ENCODE data around the gene GRIK4.

Gene GRIK4

DNA sequence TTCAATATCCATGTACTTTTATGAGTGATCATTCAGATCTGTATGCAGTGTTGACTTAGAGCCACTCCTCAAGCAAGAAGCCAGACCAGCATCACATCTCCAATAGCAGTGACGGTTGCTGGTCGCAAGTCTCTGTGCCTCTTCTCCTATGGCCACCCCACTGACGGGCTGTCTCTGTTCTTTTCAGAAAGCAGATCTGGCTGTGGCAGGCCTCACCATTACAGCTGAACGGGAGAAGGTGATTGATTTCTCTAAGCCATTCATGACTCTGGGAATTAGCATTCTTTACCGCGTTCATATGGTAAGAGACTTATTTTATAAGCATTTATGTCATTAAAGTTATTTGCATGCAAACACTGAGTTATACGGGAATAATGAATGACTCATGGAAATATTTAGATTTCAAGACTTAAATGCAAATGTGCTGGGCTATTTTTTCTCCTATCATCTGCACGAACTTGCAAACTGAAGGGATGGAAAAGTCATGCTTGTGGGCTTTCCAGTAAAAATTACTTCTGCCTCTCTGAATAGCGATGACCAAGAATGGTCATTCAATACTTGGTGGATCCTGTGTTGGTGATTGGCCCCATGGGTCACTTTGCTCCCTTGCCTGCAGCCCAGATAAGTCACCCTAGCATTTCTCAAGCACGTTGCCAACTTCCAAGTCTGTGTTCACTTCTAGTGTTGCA, 428.8 kb downstream of the GRIK4 start:
- Histone ChIP-seq H3K27me3 (ENCODE audit: control insufficient read depth, insufficient read depth, low read length) (peaks cover 3% of the 10 kb centered on the region), H3K9ac (ENCODE audit: low read length) (no peak overlapping the region), H3K36me3 (ENCODE audit: control insufficient read depth, insufficient read depth, low read length) (no peaks in the 10 kb centered on the region), H3K4me3 (ENCODE audit: low read length) (no peak overlapping the region), H3K9me3 (ENCODE audit: control insufficient read depth, low read length) (no peaks in the 10 kb centered on the region), H3K4me1 (ENCODE audit: control insufficient read depth, insufficient read depth, low read length) (no peaks in the 10 kb centered on the region)

DNA sequence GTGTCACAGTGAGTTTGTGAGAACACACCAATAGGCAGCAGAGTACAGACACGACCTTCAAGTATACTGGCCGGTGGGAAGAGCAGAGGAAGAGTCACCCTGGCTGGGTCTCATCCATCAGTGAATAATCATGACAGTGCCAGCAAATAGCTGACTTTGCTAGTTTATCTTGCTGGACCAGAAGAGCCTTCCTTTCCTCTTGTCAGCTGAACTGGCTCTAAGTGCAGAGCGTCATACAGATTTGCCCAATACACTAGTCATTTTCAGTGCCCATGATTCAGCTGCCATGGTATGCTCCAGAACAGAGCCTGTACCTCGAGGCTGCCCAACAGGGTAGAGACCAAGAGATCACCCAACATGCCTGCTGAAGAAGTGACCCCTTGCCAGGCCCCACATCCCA, 429.5 kb downstream of the GRIK4 start:
- Histone ChIP-seq H3K9me3 (ENCODE audit: control insufficient read depth, low read length) (no peaks in the 10 kb centered on the region), H3K4me1 (ENCODE audit: control insufficient read depth, insufficient read depth, low read length) (no peaks in the 10 kb centered on the region), H3K27me3 (ENCODE audit: control insufficient read depth, insufficient read depth, low read length) (peaks cover 3% of the 10 kb centered on the region), H3K36me3 (ENCODE audit: control insufficient read depth, insufficient read depth, low read length) (no peaks in the 10 kb centered on the region), H3K4me3 (ENCODE audit: low read length) (no peak overlapping the region), H3K9ac (ENCODE audit: low read length) (no peak overlapping the region)

- H3K27me3 ChIP-seq (ENCODE audit: control insufficient read depth, insufficient read depth, low read length) = peaks cover 3% of the 10 kb centered on the region
Measured at GRCh38 chr11:120942701-120943100, 431.2 kb downstream of the GRIK4 start.

GRCh38 chr11:120945042-120945441, 433.5 kb downstream of the GRIK4 start:
- Histone ChIP-seq H3K4me1 (ENCODE audit: control insufficient read depth, insufficient read depth, low read length) (no peaks in the 10 kb centered on the region), H3K36me3 (ENCODE audit: control insufficient read depth, insufficient read depth, low read length) (no peaks in the 10 kb centered on the region), H3K27me3 (ENCODE audit: control insufficient read depth, insufficient read depth, low read length) (peaks cover 7% of the 10 kb centered on the region), H3K4me3 (ENCODE audit: low read length) (no peak overlapping the region), H3K9me3 (ENCODE audit: control insufficient read depth, low read length) (no peaks in the 10 kb centered on the region), H3K9ac (ENCODE audit: low read length) (no peak overlapping the region)

More at GRCh38 chr11:120942701-120943100, 431.2 kb downstream of the GRIK4 start:
- H3K9me3 ChIP-seq (ENCODE audit: control insufficient read depth, low read length) = no peaks in the 10 kb centered on the region
- H3K4me3 ChIP-seq (ENCODE audit: low read length) = no peak overlapping the region
- H3K4me1 ChIP-seq (ENCODE audit: control insufficient read depth, insufficient read depth, low read length) = no peaks in the 10 kb centered on the region
- H3K9ac ChIP-seq (ENCODE audit: low read length) = no peak overlapping the region
- H3K36me3 ChIP-seq (ENCODE audit: control insufficient read depth, insufficient read depth, low read length) = no peaks in the 10 kb centered on the region

DNA sequence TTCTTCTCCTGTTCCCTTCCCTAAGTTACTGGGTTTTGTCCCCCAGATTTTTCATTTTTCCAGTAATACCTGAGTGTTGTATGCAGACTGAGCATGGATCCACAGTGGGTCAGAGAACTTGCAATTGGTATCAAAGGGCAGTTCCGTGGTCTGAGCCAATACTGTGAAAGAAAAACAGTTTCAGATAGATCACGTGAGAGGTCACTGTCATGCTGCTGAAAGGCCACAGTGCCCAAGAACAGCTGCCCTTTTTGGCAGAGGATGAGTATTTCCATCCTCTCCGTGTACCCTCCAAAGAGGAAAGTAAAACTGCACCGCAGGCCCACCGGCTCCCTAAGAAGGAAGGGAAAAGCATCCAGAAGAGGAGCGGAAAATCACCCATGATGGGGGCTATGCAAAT, 439.3 kb downstream of the GRIK4 start:
- Histone ChIP-seq H3K4me1 (ENCODE audit: control insufficient read depth, insufficient read depth, low read length) (no peaks in the 10 kb centered on the region), H3K4me3 (ENCODE audit: low read length) (no peak overlapping the region), H3K27me3 (ENCODE audit: control insufficient read depth, insufficient read depth, low read length) (peaks cover 15% of the 10 kb centered on the region), H3K9me3 (ENCODE audit: control insufficient read depth, low read length) (no peaks in the 10 kb centered on the region), H3K9ac (ENCODE audit: low read length) (no peak overlapping the region), H3K36me3 (ENCODE audit: control insufficient read depth, insufficient read depth, low read length) (no peaks in the 10 kb centered on the region)

DNA sequence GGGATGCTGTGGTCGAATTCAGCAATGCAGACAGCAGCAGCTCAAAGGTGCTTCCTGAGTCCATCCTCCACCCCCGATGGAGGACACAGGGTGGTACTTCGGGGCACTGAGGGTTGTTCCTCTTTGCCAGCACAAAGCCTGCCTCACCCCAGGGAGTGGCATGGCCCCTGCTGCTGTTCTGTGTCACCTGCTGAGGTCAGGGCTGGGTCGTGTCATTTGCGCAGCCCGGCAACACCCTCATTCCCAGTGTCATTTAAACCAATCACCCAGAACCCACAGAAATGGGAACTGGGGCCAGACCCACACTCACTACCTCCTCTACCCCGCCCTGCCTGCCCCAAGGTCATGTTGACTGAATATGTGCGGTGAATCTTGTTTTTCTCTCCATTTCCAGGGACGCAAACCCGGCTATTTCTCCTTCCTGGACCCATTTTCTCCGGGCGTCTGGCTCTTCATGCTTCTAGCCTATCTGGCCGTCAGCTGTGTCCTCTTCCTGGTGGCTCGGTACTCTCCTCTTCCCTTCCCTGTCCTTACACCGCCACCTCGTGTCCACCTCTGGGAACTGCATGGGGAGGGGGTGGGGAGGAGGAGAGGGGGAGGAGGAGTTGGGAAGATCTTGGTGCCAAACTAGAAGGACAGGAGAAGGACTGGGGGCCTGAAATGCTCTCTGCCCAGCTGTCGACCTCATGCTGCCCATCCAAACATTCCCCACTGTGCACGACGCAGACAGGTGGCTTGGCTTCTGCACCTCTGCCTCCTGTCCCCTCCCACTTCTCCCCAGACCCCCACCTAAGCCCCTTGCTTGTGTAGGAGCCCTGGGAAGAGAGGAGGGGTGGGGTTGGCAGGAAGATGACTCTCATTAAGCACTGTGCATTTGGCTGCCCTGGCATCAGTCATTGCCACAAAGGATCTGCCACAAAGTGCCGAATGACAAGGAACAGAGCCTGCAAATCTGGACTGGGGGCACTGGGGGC, 441.2 kb downstream of the GRIK4 start:
- no peak overlapping the region for H3K9ac ChIP-seq (ENCODE audit: low read length)
- H3K4me3 ChIP-seq (ENCODE audit: low read length) = no peak overlapping the region
- H3K4me1 ChIP-seq (ENCODE audit: control insufficient read depth, insufficient read depth, low read length) = no peaks in the 10 kb centered on the region

GRCh38 chr11:120954381-120954780, 442.8 kb downstream of the GRIK4 start:
- Histone ChIP-seq H3K9ac (ENCODE audit: low read length) (no peak overlapping the region), H3K4me1 (ENCODE audit: control insufficient read depth, insufficient read depth, low read length) (no peaks in the 10 kb centered on the region), H3K36me3 (ENCODE audit: control insufficient read depth, insufficient read depth, low read length) (no peaks in the 10 kb centered on the region), H3K27me3 (ENCODE audit: control insufficient read depth, insufficient read depth, low read length) (peaks cover 11% of the 10 kb centered on the region), H3K4me3 (ENCODE audit: low read length) (no peak overlapping the region), H3K9me3 (ENCODE audit: control insufficient read depth, low read length) (no peaks in the 10 kb centered on the region)

More for the DNA sequence above, 441.2 kb downstream of the GRIK4 start:
- H3K9me3 ChIP-seq (ENCODE audit: control insufficient read depth, low read length) = no peaks in the 10 kb centered on the region
- H3K36me3 ChIP-seq (ENCODE audit: control insufficient read depth, insufficient read depth, low read length) = no peaks in the 10 kb centered on the region
- H3K27me3 ChIP-seq (ENCODE audit: control insufficient read depth, insufficient read depth, low read length) = peaks cover 15% of the 10 kb centered on the region

DNA sequence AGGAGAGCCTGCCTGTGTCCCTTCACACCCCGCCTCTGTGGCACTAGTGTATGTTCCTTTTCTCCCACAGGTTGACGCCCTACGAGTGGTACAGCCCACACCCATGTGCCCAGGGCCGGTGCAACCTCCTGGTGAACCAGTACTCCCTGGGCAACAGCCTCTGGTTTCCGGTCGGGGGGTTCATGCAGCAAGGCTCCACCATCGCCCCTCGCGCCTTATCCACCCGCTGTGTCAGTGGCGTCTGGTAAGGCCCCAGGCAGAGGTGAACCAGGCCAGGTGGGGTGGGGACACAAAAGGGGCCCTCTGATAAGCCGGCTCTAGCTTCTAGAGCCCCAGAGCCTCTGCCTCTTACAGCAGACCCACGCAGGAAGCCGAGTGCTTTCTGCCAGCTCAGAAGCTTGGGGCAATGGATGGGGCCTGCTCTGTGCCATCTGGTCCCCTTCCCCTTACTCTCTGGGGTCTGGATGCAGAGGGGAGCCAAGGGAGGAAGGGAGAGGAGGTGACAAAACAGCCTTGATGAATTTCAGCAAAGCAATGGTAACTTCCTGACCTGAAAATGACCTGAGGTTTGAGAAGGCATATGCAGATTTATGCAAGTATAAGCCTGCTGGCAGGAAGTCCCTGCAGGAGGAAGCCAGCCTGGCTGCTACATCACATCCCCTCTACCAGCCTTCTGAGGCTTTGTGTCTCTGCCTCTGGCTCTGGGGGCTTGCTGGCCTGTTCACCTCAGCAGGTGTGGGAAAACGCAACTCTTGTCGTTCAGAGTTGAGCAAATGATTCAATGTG, 445.4 kb downstream of the GRIK4 start:
- H3K9ac ChIP-seq (ENCODE audit: low read length) = no peak overlapping the region
- H3K27me3 ChIP-seq (ENCODE audit: control insufficient read depth, insufficient read depth, low read length) = peaks cover 3% of the 10 kb centered on the region
- no peaks in the 10 kb centered on the region for H3K36me3 ChIP-seq (ENCODE audit: control insufficient read depth, insufficient read depth, low read length)
- H3K9me3 ChIP-seq (ENCODE audit: control insufficient read depth, low read length) = no peaks in the 10 kb centered on the region
- no peaks in the 10 kb centered on the region for H3K4me1 ChIP-seq (ENCODE audit: control insufficient read depth, insufficient read depth, low read length)
- H3K4me3 ChIP-seq (ENCODE audit: low read length) = no peak overlapping the region

GRCh38 chr11:120958185-120958584, 446.6 kb downstream of the GRIK4 start:
- Histone ChIP-seq H3K27me3 (ENCODE audit: control insufficient read depth, insufficient read depth, low read length) (peaks cover 3% of the 10 kb centered on the region), H3K4me3 (ENCODE audit: low read length) (no peak overlapping the region), H3K9ac (ENCODE audit: low read length) (no peak overlapping the region), H3K4me1 (ENCODE audit: control insufficient read depth, insufficient read depth, low read length) (no peaks in the 10 kb centered on the region), H3K9me3 (ENCODE audit: control insufficient read depth, low read length) (no peaks in the 10 kb centered on the region), H3K36me3 (ENCODE audit: control insufficient read depth, insufficient read depth, low read length) (no peaks in the 10 kb centered on the region)

DNA sequence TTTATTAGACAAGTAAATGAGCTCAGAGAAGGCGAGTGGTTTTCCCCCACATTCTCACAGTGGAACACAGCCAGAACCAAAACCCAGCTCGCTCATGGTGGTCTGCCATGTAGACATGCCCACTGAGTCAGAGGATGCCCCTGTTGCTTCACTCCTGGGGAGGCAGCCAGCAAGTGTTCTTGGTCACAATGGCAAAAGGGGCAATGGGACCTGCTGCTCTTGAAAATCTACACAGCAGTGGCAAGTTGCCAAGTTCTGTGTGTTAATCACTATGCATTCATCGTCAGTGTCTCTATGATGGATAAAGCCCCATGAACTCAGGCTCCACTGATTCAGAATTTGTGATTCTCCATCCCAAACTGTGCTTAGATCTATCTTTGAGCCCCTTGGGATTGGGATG, 447.6 kb downstream of the GRIK4 start:
- Histone ChIP-seq H3K36me3 (ENCODE audit: control insufficient read depth, insufficient read depth, low read length) (no peaks in the 10 kb centered on the region), H3K27me3 (ENCODE audit: control insufficient read depth, insufficient read depth, low read length) (peaks cover 3% of the 10 kb centered on the region), H3K9ac (ENCODE audit: low read length) (no peak overlapping the region)

GRCh38 chr11:120964857-120965256, 453.3 kb downstream of the GRIK4 start:
- Histone ChIP-seq H3K4me3 (ENCODE audit: low read length) (no peak overlapping the region), H3K9ac (ENCODE audit: low read length) (no peak overlapping the region), H3K9me3 (ENCODE audit: control insufficient read depth, low read length) (no peaks in the 10 kb centered on the region), H3K36me3 (ENCODE audit: control insufficient read depth, insufficient read depth, low read length) (no peaks in the 10 kb centered on the region), H3K27me3 (ENCODE audit: control insufficient read depth, insufficient read depth, low read length) (no peaks in the 10 kb centered on the region), H3K4me1 (ENCODE audit: control insufficient read depth, insufficient read depth, low read length) (no peaks in the 10 kb centered on the region)

More for the DNA sequence above, 447.6 kb downstream of the GRIK4 start:
- Histone ChIP-seq H3K9me3 (ENCODE audit: control insufficient read depth, low read length) (no peaks in the 10 kb centered on the region), H3K4me1 (ENCODE audit: control insufficient read depth, insufficient read depth, low read length) (no peaks in the 10 kb centered on the region), H3K4me3 (ENCODE audit: low read length) (no peak overlapping the region)
